SW480 (cell line): ENCODE results near the gene FHIT.
"Not testable (repeated sequence)": the region's sequence is repeated elsewhere in the genome, so short reads cannot be mapped to it uniquely, and the experiment has no call there.

ENCODE experiments used
- DNase-seq: peaks from one replicate; pipeline ENCODE4 v3.0.0-alpha.2; 2016; ENCODE audit warnings: low spot score

The FHIT gene

GRCh38 chr3:60557122-60557521 is 694.1 kb downstream of the FHIT start:
- no peak for DNase-seq

GRCh38 chr3:60555686-60556354 is 695.4 kb downstream of the FHIT start:
- no peak for DNase-seq

GRCh38 chr3:60553144-60553543 is 698.1 kb downstream of the FHIT start:
- DNase-seq: no peak

- DNase-seq: no peak
Observed at GRCh38 chr3:60552581-60552980, 698.7 kb downstream of the FHIT start.

GRCh38 chr3:60551455-60552209 is 699.6 kb downstream of the FHIT start:
- no peak for DNase-seq

DNA sequence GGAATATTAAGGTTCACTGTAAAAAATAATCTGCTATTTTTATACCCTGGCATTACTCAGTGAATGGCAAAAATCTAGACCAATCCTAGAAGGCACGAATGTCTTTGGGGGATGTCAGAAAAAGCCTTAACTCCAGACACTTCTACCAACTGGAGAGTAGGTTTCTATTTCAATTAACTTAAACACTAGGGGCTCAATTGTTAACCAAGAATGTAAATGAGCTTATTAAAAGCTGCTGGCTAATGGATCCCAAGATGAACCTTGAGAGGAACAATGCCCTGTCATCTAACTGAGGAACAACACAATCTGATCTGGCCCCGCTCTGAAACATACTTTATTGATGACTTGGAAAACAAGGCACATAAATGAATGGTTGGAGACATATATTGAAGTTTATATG is 701.4 kb downstream of the FHIT start:
- no peak for DNase-seq

- DNase-seq: no peak
Observed at GRCh38 chr3:60542995-60543394, 708.3 kb downstream of the FHIT start.

- DNase-seq: not testable (repeated sequence)
Observed at GRCh38 chr3:60539394-60539793, 711.9 kb downstream of the FHIT start.

- no peak for DNase-seq
Observed at GRCh38 chr3:60536420-60536819, 714.8 kb downstream of the FHIT start.

DNA sequence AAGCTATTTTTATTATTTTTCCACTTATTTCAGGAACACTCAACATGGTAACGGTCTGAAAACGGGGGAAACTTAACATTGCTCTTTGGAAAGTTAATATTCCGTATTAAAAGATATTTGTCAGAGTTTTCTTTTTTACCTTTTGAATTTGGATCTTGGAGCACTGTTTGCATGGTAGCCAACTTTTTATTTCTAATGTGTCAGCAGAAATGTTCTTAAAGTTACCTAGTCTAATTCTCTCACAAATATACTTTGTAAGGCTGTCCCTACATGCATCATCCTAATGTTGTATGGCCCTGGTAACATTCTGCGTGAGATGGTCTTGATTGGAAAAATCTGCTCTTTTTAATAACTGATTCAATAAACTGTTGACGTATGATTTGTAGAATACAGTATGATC is 719.5 kb downstream of the FHIT start:
- DNase-seq: no peak

GRCh38 chr3:60528651-60529050 is 722.6 kb downstream of the FHIT start:
- no peak for DNase-seq

GRCh38 chr3:60523536-60523935 is 727.7 kb downstream of the FHIT start:
- no peak for DNase-seq

DNA sequence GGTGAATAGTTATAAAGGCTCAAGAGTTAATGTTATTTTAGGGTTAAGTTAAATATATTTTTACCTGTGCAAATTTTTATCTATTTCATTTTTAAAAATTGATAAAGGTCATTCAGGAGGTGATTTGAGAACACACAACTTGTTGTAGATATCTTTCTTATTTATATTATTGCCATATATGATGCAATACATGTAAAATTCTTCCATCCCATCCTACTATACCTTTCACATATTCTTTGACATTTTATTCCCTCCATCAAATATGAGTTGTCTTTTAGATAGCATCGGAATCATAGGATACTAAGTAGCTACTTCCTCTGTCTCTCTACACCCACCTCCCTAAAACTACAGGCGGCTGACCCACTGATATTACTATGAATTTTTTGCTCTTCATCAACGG is 734.1 kb downstream of the FHIT start:
- DNase-seq: no peak

GRCh38 chr3:60514866-60515265 is 736.4 kb downstream of the FHIT start:
- no peak for DNase-seq

DNA sequence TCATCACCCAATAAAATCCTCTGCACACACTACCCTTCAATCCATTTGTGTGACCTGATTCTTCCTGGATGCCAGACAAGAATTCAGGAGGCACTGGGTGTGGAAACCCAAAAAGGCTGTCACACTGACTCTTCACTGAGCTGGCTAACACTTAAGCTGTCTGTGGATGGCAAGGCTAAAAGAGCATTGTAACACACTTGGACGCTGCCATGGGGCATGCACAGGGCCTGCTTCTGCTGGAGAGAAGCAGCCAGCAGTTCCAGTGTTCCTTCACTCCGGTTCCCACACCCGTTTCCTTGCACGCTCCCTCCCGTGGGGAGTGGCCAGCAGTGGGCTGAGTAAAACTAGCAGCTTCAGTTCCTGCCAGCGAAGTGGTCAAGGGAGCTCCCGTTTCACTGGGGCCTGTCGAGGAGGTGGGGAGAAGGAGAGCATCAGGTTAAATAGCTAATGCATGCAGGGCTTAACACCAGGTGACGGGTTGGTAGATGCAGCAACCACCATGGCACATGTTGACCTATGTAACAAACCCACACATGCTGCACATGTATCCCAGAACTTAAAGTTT is 737.1 kb downstream of the FHIT start:
- no peak for DNase-seq

GRCh38 chr3:60513241-60513640 is 738.0 kb downstream of the FHIT start:
- no peak for DNase-seq

DNA sequence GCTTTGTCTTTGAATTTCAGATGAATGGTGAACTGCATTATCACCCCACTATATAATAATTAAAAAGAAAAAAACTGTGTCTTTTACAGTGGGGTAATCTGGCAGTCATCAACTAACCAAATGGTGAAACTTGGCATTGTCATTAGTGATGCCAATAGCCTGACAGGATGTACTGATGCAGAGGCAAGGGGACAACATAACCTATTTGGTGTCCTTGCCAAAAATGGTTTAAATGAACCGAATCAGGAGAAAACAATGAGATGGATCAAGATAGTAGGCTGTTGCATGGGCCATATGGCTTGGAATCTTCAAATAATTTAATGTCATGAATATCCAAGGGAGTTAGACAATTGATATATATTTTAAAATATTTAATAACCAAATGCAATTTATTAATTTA is 738.7 kb downstream of the FHIT start:
- no peak for DNase-seq

DNA sequence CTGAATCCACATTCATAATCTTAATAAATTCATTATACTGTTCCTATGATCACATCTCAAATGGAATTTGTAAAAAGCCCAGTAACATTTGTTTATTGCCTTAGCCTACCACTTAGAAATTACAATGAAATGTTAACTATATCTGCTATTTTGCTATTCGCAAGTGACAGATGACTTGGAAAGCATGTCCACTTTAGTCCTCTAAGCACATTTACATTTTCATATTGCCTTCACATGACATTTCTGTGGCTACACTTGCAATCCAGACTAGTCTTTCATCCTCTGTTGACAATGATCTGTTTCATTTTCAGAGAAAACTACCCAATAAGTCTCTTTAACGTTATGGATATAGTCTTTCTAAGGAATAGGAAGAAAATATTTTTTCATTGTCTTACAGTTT is 741.8 kb downstream of the FHIT start:
- no peak for DNase-seq

GRCh38 chr3:60504827-60505457 is 746.3 kb downstream of the FHIT start:
- DNase-seq: no peak

GRCh38 chr3:60501314-60501713 is 749.9 kb downstream of the FHIT start:
- no peak for DNase-seq

GRCh38 chr3:60497902-60498301 is 753.4 kb downstream of the FHIT start:
- no peak for DNase-seq

DNA sequence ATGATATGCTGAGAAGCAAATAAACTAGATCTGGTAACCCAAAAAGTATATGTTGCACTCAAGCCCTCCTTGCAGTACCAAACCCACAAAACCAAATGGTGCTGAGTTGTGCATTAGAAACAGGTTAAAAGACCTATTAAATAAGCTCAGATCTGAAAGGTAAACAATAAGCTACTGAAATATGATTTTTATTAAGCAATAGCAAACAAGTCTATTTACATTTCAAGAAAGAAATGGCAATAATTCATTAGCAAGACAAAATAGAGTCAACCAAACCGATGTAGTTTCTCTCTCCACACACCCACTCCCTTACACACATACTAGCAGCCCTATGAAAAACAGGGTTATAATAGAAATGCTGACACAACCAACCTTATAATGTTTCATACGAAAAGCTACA is 760.3 kb downstream of the FHIT start:
- DNase-seq: no peak

DNA sequence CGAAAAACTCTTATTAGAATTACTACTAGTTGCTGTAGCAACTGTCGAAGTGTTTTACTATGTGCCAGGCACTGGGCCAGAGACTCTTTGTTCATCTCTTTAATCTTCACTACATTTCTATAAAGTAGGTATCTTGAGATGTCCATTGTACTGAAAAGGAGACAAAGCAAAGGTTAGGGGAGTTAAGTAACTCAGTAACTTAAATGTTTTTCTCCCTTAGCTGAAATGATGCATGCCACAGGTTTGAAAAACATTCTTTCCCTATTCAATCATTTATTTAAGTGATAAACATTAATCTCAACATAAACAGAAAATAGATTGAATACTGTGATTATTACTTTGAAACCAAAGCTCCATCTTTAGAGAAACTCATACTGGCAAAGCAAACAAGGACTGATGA is 776.2 kb downstream of the FHIT start:
- DNase-seq: no peak
